ENCODE results near the gene TMTC1.

Gene TMTC1

DNA sequence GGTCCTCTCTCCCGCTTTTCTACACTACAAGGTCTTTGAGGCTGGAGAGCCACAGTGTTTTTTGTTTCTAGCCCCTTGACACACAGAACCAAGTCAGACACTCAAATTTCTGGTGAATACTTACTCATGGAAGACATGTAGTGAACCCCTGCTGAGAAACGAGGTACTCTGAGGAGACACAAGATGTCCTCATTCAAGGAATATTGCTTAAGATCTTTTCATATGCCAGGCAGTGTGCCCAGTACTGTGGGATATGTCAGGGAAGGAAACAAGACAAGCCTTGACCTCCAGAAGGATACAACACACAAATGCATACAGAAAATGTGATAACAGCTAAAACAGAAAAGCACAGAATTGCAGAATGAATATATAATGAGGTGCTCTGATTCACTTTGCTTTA, 75.9 kb downstream of the TMTC1 start:
- no peak for DNase-seq

DNA sequence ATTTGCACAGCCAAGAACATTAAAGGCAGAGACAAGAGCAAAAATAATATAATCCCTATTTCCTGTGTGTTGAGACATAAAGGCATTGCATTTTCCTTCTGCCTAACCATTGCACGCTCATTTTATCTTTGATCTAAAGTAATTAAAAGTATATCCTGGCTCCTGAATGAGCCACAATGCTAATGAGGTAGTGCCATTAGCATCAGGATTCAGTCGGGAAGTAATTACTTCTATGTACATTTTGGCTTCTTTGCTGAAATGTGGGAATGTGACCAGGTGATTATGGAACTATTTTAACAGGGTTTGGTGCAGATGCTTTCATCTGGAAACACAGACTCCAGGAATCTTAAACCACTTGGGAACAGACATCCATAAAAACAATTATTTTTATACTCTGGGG, 77.4 kb downstream of the TMTC1 start:
- no peak for DNase-seq

DNA sequence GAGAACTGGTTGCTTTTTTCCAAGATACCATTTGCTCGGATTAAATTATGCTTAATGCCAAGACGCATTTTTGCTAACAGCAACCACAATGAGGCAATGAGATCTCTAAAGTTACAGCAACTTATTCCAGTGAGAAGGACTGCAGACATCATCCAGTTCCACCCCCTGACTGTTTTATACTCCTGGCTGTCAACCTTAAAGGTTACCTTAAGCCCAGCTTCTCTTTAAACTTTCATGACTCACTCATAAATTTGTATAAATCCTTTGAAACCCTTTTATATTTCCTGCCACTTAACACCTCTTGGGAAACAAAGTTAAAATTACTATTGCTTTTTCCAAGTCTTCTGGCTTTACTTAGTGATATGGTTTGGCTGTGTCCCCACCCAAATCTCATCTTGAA, 80.2 kb downstream of the TMTC1 start:
- DNase-seq = no peak

DNA sequence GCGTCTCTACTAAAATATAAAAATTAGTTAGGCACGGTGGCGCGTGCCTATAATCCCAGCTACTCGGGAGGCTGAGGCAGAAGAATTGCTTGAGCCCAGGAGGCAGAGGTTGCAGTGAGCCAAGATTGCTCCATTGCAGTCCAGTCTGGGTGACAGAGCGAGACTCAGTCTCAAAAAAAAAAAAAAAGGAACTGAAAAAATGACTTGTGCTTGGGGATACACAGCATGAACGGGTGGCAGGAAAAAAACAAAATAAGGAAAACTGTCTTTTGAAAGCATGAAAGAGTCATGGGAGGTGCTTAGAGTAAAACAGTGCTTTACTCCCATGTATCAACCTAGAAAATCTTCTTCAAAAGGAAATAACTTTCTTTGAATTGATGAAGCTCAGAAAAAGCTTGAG, 80.8 kb downstream of the TMTC1 start:
- no peak for DNase-seq

DNA sequence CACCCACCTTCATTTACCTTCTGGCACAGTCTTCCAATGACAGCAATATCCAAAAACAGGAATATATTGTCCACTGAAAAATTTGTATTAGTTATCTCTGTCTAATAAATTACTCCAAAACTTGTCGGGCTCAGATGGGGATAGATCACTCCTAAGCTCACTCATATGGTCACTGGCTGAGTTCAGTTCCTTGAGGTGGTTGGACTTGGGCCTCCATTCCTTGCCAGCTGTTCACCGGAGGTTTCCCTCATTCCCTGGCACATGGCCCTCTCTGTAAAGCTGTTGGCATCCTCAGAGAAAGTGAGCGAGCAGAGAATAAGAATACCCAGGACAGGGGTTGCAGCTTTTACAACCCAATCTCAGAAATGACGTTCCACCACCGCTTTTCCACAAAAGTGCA, 81.5 kb downstream of the TMTC1 start:
- DNase-seq = no peak

DNA sequence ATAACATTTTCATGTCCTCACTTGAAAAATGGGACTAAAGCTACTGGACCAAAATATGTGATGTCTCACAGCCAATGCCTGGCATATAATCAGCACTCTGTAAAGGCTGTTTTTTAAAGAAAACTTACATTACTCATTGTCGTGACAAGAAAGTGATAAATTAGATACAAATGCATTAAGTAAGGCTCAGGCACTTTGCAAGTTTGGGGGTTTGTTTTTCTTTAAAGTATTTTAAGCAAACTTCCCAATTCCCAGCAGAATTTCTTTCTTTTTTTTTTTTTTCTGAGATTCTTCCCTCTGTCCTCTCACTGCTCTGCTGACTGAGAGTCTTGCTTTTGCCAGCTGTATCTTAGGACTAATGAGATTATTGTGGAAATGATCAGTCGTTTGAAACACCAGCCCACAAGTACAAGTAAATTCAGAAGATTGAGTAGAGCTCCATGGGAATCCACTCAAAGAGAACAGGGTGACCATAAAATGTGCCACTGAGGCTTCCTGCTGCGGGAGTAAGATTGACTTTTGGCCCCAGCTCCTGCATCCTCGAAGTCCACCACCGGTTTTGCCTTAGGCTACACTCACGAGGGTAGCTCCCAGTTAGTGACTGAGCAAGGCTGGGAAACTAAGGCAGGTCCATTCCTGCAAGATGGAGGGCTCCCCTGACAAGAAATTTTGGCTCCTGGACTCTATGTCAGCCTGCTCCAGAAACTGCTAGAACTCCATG, 82.8 kb downstream of the TMTC1 start:
- no peak for DNase-seq

DNA sequence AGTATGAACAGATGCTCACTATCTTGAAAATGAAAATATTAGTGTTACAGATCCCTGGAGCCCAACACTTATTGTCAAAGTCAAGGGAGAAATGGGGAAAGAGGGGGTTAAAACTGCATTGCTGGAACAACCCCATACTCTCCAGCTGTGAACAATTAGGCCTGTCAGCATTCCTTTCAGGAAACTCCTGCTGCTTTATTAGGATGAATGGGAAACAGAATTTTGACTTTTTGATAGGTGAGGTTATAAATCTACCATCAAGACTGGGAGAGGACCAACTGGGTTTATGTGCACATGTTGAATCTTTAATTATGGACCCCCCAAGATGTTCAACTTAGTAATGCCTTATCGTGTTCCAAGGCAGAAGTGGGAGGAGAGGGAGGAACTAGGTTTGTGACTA, 85.0 kb downstream of the TMTC1 start:
- DNase-seq = no peak

DNA sequence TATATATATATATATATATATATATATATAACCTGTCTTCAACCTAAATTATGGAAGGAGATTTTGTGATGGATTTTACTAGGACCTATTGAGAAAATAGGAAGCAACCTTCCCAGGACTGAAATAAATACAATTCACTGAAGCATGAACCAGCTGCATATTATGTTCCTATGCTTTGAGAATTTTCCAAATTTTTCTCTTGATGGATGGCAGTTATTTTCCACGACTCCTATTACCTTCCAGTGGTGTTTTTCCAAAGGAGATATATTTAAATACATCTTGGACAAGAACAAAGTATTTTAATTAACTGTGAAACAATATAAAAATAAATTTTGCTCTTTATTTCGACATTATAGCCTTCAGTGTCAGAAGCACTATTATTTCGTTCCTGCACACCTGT, 87.9 kb downstream of the TMTC1 start:
- no peak for DNase-seq

DNA sequence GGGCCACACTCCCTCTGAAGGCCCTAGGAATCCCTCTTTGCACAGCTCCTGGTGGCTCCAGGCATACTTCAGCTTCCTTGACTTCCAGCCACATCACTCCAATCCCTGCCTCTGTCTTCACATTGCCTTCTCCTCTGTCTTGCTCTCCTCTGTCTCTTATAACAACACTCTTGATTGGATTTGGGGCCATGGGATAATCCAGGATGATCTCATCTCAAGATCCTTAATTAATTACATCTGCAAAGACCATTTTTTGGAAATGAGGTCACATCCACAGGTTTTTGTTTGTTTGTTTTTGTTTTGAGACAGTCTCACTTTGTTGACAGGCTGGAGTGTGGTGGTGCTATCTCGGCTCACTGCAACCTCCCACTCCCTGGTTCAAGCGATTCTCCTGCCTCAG, 88.7 kb downstream of the TMTC1 start:
- DNase-seq = no peak

DNA sequence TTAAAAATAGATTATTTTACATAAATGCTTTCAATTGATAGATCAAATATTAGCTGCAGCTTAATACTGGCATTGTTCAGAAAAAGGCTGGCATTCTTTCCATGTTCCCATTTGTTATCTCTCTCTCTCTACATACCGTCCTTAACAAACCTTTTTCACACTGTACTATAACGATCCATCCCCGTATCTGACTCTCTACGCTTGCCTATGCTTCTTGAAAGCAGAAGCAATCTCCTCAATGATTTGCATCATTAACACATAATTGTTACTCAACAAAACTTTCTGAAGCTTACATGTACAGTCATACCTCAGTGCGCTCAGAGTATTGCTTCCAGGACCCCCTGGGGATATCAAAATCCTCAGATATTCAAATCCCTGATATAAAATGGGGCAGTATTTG, 89.7 kb downstream of the TMTC1 start:
- DNase-seq = no peak

DNA sequence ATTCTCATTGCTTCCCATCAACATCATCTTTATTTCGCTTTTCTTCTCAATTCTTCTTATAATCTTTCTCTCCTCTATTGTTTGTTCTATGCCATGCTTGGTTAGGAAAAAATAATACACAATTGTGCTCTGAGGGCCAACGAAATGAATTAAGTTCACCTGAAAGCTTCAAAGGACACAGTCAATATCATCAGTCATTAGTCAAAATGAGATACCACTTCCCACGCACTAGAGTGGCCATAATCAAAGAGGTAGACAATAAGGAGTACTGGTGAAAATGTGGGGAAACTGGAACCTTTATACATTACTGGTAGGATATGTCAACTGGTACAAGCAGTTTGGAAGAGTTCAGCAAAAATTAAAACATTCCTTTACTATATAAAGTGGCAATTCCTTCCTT, 91.5 kb downstream of the TMTC1 start:
- no peak for DNase-seq

DNA sequence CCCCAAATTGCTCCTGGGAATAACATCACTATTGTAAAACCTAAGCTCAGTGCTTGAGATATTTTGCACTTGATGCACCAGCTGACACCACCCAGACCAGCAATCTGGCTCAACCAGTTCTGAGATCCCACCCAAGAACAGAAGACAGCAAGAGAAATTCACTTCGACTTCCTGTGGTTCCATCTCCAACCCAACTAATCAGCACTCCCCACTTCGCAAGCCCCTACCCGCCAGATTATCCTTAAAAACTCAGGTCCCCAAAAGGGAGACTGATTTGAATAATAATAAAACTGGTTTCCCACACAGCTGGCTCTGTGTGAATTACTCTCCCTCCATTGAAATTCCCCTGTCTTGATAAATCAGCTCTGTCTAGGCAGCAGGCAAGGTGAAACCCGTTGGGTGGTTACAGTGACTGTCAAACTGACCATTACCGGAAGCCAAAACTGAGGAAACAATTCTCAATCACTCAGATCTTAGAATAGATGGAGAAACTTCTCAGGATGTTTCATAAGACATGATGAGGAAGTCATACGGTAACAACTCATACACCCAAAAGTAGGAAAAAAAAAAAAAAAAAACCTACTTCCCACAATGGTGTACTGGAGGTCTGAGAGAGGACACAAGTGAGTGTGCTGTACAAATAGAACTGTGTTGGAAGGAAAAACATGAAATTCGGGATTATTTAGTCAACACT, 92.4 kb downstream of the TMTC1 start:
- DNase-seq = no peak

DNA sequence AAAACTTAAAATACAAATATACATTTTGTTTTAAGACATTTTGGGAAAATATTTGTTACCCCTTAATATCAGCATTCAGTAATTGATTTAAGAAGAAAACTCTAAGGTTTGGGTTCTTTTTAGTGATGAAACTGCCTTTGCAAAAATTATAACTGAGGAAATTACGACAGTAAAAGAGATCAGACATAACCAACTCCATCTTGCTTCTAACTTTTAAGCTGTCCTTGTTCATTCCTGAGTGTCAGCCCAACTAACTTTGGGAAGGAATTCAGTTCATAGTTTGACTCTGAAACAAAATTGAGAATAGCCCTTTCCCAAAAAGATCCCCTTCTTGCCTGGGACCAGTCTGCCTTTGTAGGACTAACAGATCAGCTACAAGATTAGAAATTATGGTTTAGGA, 93.0 kb downstream of the TMTC1 start:
- DNase-seq = no peak

DNA sequence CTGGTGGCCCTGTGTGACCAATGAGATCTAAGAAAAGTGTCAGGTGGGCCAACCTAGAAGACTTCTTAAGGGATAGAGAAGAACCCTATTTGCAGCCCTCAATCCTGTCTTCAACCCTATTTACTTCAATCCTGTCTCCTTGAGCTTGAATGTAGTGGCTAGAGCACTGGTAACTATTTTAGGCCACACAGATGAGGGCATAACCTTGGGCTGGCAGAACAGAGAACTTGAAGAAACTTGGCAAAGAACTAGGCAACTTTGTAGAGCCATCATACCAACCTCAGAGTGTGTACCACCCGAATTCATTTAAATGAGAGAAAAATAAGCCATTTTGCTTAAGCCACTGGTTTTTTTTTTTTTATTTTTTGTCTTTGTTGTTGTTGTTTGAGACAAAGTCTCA, 94.8 kb downstream of the TMTC1 start:
- DNase-seq = no peak

DNA sequence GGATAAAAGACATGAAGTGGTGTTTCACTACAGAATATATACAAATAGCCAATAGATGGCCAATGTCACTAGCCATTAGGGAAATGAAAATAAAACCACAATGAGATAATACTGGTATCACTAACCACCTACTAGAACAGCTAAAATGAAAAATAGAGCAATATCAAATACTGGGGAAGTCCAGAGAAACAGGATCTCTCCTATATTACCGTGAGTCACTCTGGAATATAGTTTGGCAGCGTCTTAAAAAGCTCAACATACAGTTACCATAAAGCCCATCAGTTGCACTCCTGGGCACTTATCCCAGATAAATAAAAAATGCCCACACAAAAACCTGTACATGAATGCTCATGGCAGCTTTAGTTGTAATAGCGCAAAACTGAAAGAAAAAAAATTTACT, 101.7 kb downstream of the TMTC1 start:
- no peak for DNase-seq

DNA sequence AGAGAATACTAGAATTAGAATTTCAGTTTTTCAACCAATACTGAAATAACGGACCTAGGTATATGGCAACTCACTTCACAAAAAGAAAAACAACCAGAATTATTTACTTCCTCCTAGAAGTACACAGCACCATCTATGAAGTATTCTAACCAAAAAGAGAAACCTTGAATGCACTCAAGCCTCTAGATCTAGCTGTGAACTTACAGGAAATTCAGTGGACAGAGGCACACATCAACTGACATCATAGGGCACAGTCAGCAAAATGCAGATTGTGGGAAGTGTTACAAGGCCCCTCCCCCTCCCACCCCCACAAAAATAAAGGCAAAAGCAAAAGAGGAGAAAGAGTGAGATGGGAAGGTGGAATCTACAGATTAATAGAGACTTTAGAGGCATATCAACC, 102.4 kb downstream of the TMTC1 start:
- no peak for DNase-seq

DNA sequence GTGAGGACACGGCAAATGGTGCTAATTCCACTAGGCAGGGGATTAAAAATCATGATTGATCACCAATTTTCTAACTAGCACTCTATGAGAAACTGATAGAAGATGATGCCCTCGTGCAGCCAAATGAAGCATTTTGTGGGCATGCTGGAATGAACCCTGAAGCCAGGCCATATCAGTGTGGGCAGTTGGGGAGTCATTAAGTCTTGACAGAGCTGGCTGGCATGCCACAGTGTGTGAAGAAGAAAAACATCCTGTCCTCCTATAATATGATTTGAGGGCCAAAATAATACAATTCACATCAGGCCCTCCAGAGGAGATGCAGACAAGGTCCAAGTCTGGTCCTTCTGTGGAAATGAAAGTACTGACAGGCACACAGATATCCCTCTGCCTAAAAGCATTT, 107.1 kb downstream of the TMTC1 start:
- DNase-seq = no peak

DNA sequence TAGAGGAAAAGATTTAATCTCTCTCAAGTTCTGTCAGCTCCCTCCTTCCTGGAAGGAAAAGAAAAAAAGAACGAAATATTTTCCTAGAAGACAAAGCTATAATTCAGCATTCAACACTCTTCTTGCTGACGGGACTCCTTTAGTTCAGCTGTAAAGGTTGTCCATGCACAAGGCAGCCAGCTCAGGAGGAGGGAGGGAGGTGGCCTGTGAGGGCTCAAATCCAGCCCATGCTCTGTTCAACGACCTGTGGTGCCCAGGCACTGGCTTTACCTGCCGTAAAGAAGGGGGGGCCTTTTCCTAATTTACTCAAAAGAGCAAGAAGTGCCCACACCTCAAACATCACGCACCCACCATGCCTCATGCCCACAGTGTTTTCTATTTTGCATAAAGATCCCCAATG, 109.3 kb downstream of the TMTC1 start:
- DNase-seq = no peak

DNA sequence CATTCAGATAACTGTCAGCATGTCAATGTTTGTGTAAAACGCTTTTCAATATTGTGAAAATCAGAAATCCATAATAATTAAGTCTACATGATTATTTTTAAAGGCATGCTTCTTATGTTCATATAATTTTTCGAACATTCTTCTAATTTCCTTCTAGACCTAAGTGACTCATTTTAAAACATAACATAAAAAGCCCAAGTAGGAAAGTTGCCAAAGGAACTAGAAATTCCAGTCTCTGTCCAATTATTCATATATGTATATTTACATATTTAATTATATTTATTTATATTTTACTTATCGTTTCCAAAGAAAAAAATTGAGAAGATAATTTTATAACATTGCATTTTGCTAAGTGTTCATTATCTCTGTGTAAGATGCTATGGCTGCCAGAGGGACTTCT, 110.4 kb downstream of the TMTC1 start:
- no peak for DNase-seq

DNA sequence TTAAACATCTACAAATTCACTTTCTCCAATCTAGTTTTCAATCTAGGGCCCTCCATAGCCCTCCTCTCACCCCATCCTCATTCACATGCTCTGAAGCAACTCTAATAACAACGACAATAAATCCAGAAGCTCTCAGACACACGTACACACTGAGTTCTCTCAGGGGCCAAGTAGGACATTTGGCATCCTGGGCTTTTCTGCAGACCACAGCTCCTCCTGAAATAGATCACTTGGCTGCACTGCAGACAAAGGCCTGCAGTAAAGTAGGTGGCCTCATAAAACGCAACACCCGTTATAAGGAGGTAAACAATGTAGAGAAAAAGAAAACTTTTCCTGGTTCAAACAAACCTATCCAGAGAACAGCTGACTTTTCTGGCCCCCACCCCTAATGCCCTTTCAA, 111.2 kb downstream of the TMTC1 start:
- no peak for DNase-seq

DNA sequence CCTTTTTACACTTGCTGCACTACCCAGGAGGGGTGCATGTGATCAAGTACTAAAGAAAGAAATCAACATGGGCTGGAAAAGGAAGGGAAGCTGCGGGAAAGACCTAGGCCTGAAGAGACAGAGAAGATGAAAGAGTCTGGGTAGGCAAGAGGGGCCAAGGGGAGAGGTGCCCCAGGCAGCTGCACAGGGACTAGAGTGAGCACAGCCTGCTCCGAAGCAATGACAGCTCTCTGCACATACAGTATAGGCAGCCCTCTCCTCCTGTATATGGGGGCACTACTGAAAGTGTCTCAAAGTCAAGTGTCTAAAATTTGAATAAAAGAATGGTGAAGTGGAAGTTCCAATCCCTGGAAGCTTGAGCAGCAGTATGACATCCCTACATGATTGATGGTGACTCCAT, 112.0 kb downstream of the TMTC1 start:
- no peak for DNase-seq

DNA sequence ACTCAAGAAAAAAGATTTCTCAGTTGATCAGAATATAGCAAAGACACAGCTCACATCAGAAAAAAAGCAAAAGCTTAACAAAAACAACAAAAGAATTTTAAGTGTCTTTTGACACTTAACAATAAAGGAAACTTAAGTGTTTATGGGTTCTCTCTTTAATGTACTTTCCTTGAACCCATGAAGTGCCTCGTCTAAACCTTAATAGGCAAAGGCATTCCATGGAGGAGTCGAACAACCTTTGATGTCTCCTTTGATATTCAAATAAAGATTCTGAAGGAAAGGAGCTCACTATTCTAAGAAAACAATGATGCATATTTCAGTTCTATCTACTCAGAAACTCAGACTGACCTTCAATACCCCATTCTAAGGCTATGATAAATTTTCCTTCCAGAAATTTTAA, 116.7 kb downstream of the TMTC1 start:
- no peak for DNase-seq

DNA sequence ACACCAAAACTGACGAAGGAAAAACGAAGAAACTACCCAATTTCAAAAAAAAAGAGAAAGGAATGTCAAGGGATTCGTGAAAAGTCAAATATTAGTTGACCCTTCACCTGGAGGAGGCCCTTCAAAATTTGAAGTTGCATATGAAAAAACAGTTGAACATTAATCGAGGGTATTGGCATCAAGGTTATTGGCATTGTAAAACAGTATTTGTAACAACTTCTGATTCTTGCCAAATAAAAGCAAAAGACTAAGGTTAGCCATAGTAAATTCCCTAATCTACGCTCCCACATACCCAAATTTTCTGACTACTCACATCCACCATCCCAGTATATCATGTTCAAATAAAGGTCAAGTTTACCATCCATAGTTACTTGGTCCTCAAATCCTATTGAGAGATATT, 118.6 kb downstream of the TMTC1 start:
- no peak for DNase-seq

DNA sequence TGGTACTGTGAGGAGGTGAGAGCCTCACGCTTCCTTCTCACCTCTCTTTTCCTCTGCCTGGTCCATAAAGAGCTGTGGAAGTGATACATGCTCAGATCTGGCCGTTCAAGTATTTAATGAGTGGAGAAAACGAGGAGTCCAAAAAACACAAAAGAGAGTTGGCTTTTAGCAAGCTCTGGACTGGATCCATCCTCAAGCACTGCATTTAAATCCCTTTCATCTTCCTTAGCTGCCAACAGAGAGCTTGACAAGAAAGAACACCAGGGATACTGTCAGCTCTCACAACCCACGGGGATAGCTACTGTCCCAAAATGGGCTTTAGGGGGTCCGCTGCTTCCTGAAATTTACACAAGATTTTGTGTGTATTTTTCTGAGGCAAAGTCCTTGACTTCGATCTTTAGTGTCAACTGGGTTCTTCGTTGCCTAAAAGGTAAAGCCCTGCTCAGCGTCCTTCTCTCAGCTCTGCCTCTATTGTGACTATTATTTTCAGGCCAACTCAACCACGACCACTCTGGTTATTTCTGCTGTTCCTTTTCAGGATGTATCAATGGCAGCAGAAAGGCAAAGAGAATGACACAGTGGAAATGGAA, 120.9 kb downstream of the TMTC1 start:
- DNase-seq = no peak

DNA sequence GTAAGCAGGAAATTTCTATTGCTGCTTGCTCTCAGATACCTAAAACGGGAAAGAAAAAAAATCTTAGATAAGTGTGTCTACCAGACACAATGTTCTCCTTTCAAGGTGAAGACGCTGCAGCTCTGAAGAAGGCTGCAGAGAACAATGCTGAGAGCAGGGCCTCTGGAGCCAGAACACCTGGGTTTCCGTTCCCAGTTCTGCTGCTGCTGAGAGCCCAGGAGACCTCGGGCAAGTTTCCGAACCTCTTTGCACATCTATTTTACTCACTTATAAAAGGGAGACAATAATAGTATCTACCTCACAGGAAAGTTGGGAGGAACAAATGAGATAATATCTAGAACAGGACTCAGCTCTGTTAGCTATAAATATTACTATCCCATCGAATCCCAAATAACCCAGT, 122.9 kb downstream of the TMTC1 start:
- DNase-seq = no peak
